Measurements from ENCODE around the gene TMSB4Y. TPM values are rescaled to one million over a fixed set of nuclear protein-coding genes. Genes with fewer than 3 reads are reported as not detected.

The TMSB4Y gene
- total and polyA plus RNA-seq, 2 of the 4 experiments (the other 2 are of a cell fraction): not detected

DNA sequence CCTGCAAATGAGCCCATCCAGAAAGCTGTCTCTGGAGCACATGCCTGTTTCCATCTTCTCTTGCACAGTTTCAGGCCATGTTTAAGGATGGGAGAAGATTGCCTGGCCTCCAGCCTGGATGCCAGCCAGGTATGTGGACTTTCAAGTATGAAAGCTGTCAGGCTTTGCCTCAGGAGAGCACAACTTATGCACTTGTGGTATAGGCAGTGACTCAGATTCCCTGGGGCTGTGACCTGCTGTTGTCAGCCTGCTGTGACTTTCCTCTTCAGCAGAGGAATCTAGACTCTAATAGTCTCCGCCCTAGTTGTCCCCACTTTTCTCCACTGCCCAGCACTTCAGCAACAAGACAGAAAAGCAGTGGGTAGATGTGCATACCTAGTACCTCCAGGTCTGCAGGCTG is 51.0 kb downstream of the TMSB4Y start:
- Histone ChIP-seq H3K18ac (ENCODE audit: low read depth, low read length) (no peak overlapping the region), H4K91ac (ENCODE audit: insufficient read depth, low read depth, low read length) (no peak overlapping the region), H2BK120ac (ENCODE audit: low read depth, low read length) (no peak overlapping the region), H3K4ac (ENCODE audit: low read depth, low read length) (no peak overlapping the region), H3K27ac (ENCODE audit: insufficient read depth, low read length) (no peak overlapping the region), H2BK15ac (ENCODE audit: low read depth, low read length) (no peak overlapping the region), H3K27me3 (ENCODE audit: control insufficient read depth, insufficient read depth, low read length) (no peaks in the 10 kb centered on the region), H3K56ac (ENCODE audit: extremely low read depth, insufficient read depth, low read length) (no peak overlapping the region), H3K14ac (replicated peaks; ENCODE audit: low read depth, low read length) (no peak overlapping the region), H2BK20ac (ENCODE audit: low read depth, low read length) (no peak overlapping the region), H3K23ac (ENCODE audit: low read depth, low read length) (no peak overlapping the region), H3K9ac (ENCODE audit: low read depth, low read length) (no peak overlapping the region), H3K9me3 (ENCODE audit: control insufficient read depth, insufficient read depth, low read length) (no peaks in the 10 kb centered on the region), H2BK5ac (ENCODE audit: low read depth, low read length, poor library complexity, severe bottlenecking) (no peak overlapping the region), H4K5ac (ENCODE audit: low read depth, low read length) (no peak overlapping the region), H3K36me3 (ENCODE audit: control insufficient read depth, insufficient read depth, low read length) (no peaks in the 10 kb centered on the region), H3K4me2 (ENCODE audit: low read depth, low read length) (no peak overlapping the region), H4K8ac (ENCODE audit: low read depth in 2 of 2, low read length in 2 of 2) (no peak overlapping the region), H3K4me3 (ENCODE audit: insufficient read depth, low read depth, low read length) (no peak overlapping the region), H2AK5ac (ENCODE audit: low read depth, low read length) (no peak overlapping the region), H2AK9ac (replicated peaks; ENCODE audit: low read depth, low read length, poor library complexity) (no peak overlapping the region), H3K9me1 (ENCODE audit: insufficient read depth, low read length) (no peaks in the 10 kb centered on the region), H3K4me1 (ENCODE audit: control insufficient read depth, insufficient read depth, low read length) (no peaks in the 10 kb centered on the region), H3K79me1 (ENCODE audit: low read depth in 1 of 2, low read length in 2 of 2) (no peaks in the 10 kb centered on the region), H4K20me1 (ENCODE audit: insufficient read depth, low read length) (no peaks in the 10 kb centered on the region), H2AFZ (replicated peaks; ENCODE audit: low read length, poor library complexity) (no peak overlapping the region)
- ChIA-PET POLR2A (ENCODE audit: unreplicated experiment) (no interaction called here), CTCF (no interaction called here)
- no CpG with 5 or more reads among the region's 1 CpG for WGBS, 2 experiments (ENCODE audit: extremely low coverage in 2 of 2, insufficient read length in 1 of 2)
- BruUV-seq (replicated peaks): no TSS peak
- dilution Hi-C loops (cut with HindIII; ENCODE audit: low sequenced_read_pairs, unreplicated experiment) (no loop called here), in situ Hi-C loops (cut with MboI; ENCODE audit: low sequenced_read_pairs) (no loop called here), intact Hi-C loops (cut with micrococcal nuclease) (no loop called here)
- ATAC-seq (ENCODE audit: low read depth) (no peak), DNase-seq (no peak)
- TF ChIP-seq POLR2A (IDR thresholded peaks at IDR 0.05; ENCODE audit: low read depth, low read length): no peak

Other genes with a start within 250 kb of the TMSB4Y start
- gene UTY, start 223.9 kb upstream of the TMSB4Y start, total RNA-seq (2012; rRNA removed): not detected in 2 replicates
- gene UTY, start 223.9 kb upstream of the TMSB4Y start, polyA plus RNA-seq (2012; rRNA removed): not detected in 2 replicates